Esophagus squamous epithelium (tissue), 5 donors: ENCODE results near the gene C1orf74. TPM values are rescaled to one million over a fixed set of nuclear protein-coding genes. Genes with fewer than 3 reads are reported as not detected.
A peak's percentile ranks its signal among the peaks of the same experiment; 100 is the strongest.
"Not testable (repeated sequence)": the region's sequence is repeated elsewhere in the genome, so short reads cannot be mapped to it uniquely, and the experiment has no call there.

Experiments used
- DNase-seq: peaks from one replicate; lab custom pipeline; 2025; lab: John Stamatoyannopoulos, UW
- H3K27ac ChIP-seq, 4 donors: fragments of 200-600 bp; sonication (generic); one replicate each; pipeline ENCODE4 v1.5.1; 2016 to 2019; ENCODE audit warnings: mild to moderate bottlenecking in 1 of 4
- H3K27me3 ChIP-seq, 4 donors: fragments of 200-600 bp; sonication (generic); 1 replicate in 3 of 4; 2 replicates in 1 of 4; pipeline versions ENCODE4 v1.5.1 to v1.6.0; 2017 to 2021; ENCODE audit warnings: antibody characterized with exemption in 1 of 4
- H3K36me3 ChIP-seq, 3 donors: fragments of 200-600 bp; sonication (generic); one replicate each; pipeline ENCODE4 v1.5.1; 2016 to 2019
- H3K4me1 ChIP-seq, 3 donors: fragments of 200-600 bp; sonication (generic); one replicate each; pipeline ENCODE4 v1.5.1; 2017 to 2019
- H3K4me3 ChIP-seq, 4 donors: fragments of 200-600 bp; sonication (generic); 1 replicate in 3 of 4; 2 replicates in 1 of 4; pipeline ENCODE4 v1.5.1; 2016 to 2019; ENCODE audit warnings: mild to moderate bottlenecking in 2 of 4, moderate library complexity in 1 of 4
- H3K9me3 ChIP-seq, 3 donors: fragments of 200-600 bp; sonication (generic); one replicate each; pipeline ENCODE4 v1.5.1; 2016 to 2019
- CTCF ChIP-seq, 6 experiments: fragments of 450-650 bp in 4 of 6; fragments of 200-600 bp in 2 of 6; sonication (generic) in 2 of 6; IDR thresholded peaks; one replicate each; pipeline ENCODE4 v1.5.1; 2016 to 2019; ENCODE audit warnings: antibody characterized with exemption in 6 of 6, mild to moderate bottlenecking in 4 of 6, moderate library complexity in 4 of 6
- POLR2A ChIP-seq, 4 donors: fragments of 450-650 bp; IDR thresholded peaks; one replicate each; pipeline ENCODE4 v1.6.1; 2017; ENCODE audit warnings: antibody characterized with exemption in 4 of 4, mild to moderate bottlenecking in 4 of 4, moderate library complexity in 3 of 4
- WGBS, 2 donors: methylation state at CpG; one replicate each; pipeline ENCODE4 v1.1.5; 2018; 5-methylcytosine and 5-hydroxymethylcytosine counted together
- intact Hi-C: fragments of 100-400 bp; cut with DNase I; formaldehyde crosslinking; loops from one replicate; pipeline ENCODE4 v1.15.0; 2022
- total RNA-seq, 4 donors: library from RNA; depleted of rRNA; stranded (reverse); fragments of >200 nt; gene quantifications; one replicate each; pipeline ENCODE4 v1.1.0, GENCODE V29; 2016
- donor health status: DM: yes; HTN: yes; CAD: no.

Gene C1orf74
- total RNA-seq, 4 donors from 2014 or later, result 2.9 to 6.2 (median 4.1) TPM

GRCh38 chr1:209802117-209802779 lies 17.9 kb upstream of the C1orf74 start:
- TF ChIP-seq POLR2A (IDR thresholded peaks at IDR 0.05), result no peak
- Histone ChIP-seq H3K9me3 (no peaks in the 10 kb centered on the region), H3K27me3 (peaks cover 0 to 12% (median 0%) of the 10 kb centered on the region in 4 donors), H3K27ac (peak overlapping the region in 3 of 4 donors; percentile 18 to 98 (median 37)), H3K36me3 (peaks cover 0 to 41% (median 6%) of the 10 kb centered on the region in 3 donors), H3K4me1 (peaks cover 2 to 89% (median 11%) of the 10 kb centered on the region in 3 donors), H3K4me3 (peak overlapping the region in 2 of 4 donors; percentile 72 to 79)
- no peak for DNase-seq
- 60 to 68% methylated on average over 4 of the region's 4 CpGs for WGBS, 2 donors
- intact Hi-C loops, result no loop called here

- peaks cover 0 to 80% (median 11%) of the 10 kb centered on the region in 3 donors for H3K4me1 ChIP-seq
- peaks cover 0 to 51% (median 6%) of the 10 kb centered on the region in 3 donors for H3K36me3 ChIP-seq
- peak overlapping the region in 2 of 4 donors; percentile 42 to 98 for H3K27ac ChIP-seq
- intact Hi-C loops, result no loop called here
- H3K27me3 ChIP-seq, result peaks cover 0 to 11% (median 0%) of the 10 kb centered on the region in 4 donors
- no peak for DNase-seq
- 58 to 78% methylated on average over 5 of the region's 5 CpGs for WGBS, 2 donors
- no peak overlapping the region for H3K4me3 ChIP-seq
- no peak for TF ChIP-seq POLR2A (IDR thresholded peaks at IDR 0.05)
- TF ChIP-seq CTCF (IDR thresholded peaks at IDR 0.05), result no peak
- H3K9me3 ChIP-seq, result no peaks in the 10 kb centered on the region
These were observed 16.9 kb upstream of the C1orf74 start for GRCh38 chr1:209800984-209801834.

GRCh38 chr1:209797978-209798639 lies 13.8 kb upstream of the C1orf74 start:
- intact Hi-C loops, result no loop called here
- TF ChIP-seq CTCF (IDR thresholded peaks at IDR 0.05) (peak in 1 of 6 experiments; percentile 23), POLR2A (IDR thresholded peaks at IDR 0.05) (no peak)
- no peak for DNase-seq
- no peak overlapping the region for H3K4me3 ChIP-seq
- H3K36me3 ChIP-seq, result peaks cover 0 to 82% (median 6%) of the 10 kb centered on the region in 3 donors
- peaks cover 0 to 4% (median 0%) of the 10 kb centered on the region in 4 donors for H3K27me3 ChIP-seq
- H3K27ac ChIP-seq, result peak overlapping the region; percentile 6 to 50 (median 29)
- H3K9me3 ChIP-seq, result no peaks in the 10 kb centered on the region
- peaks cover 0 to 61% (median 4%) of the 10 kb centered on the region in 3 donors for H3K4me1 ChIP-seq
- WGBS, 2 donors, result 42 to 60% methylated on average over 8 to 9 of the region's 9 CpGs

GRCh38 chr1:209793711-209794110 lies 9.4 kb upstream of the C1orf74 start:
- H3K9me3 ChIP-seq, H3K4me3 ChIP-seq, intact Hi-C loops, H3K27ac ChIP-seq, H3K27me3 ChIP-seq, DNase-seq: not testable (repeated sequence)
- WGBS, 2 donors, result 79 to 93% methylated on average over 3 of the region's 3 CpGs
- Histone ChIP-seq H3K36me3 (peaks cover 0 to 97% (median 9%) of the 10 kb centered on the region in 3 donors), H3K4me1 (peaks cover 0 to 50% (median 4%) of the 10 kb centered on the region in 3 donors)

GRCh38 chr1:209791920-209792319 lies 7.6 kb upstream of the C1orf74 start:
- H3K27me3 ChIP-seq, result peaks cover 0 to 4% (median 0%) of the 10 kb centered on the region in 4 donors
- no peak for TF ChIP-seq POLR2A (IDR thresholded peaks at IDR 0.05)
- no peak for TF ChIP-seq CTCF (IDR thresholded peaks at IDR 0.05)
- WGBS, 2 donors, result 23 to 67% methylated on average over 1 of the region's 1 CpG
- intact Hi-C loops, result no loop called here
- H3K27ac ChIP-seq, result peak overlapping the region in 3 of 4 donors; percentile 27 to 70 (median 44)
- no peak for DNase-seq
- H3K9me3 ChIP-seq, result no peaks in the 10 kb centered on the region
- no peak overlapping the region for H3K4me3 ChIP-seq
- peaks cover 0 to 95% (median 9%) of the 10 kb centered on the region in 3 donors for H3K36me3 ChIP-seq
- H3K4me1 ChIP-seq, result peaks cover 14 to 54% (median 15%) of the 10 kb centered on the region in 3 donors
